ENCODE measurements around the gene SEMA3A.

DNA sequence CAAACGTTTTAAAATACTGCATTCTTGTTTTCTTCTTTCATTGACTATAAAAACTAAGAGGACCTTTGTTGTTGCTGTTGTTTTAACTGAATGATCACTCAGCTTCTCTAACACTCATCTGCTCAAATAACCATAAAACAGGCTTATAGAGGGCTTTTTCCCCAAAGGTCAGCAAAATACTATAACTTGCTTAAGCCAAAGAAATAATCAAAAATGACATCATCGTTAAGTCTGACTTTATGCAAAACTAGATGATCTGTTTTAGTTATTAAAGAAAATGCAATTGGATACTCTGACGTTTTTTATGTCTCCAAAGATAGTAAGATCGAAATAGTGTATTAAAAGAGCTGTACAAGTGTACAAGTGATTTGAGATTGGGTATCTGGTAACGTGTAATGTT is 152.9 kb downstream of the SEMA3A start:
- no peak for TF ChIP-seq EP300 (conservative IDR thresholded peaks at IDR 0.05; ENCODE audit: poor library complexity, severe bottlenecking)
- TF ChIP-seq CTCF (IDR thresholded peaks at IDR 0.05; ENCODE audit: poor library complexity, severe bottlenecking) = no peak
- no peak for TF ChIP-seq EZH2 (IDR thresholded peaks at IDR 0.05; ENCODE audit: borderline replicate concordance, insufficient read depth, low read length, poor library complexity, severe bottlenecking)

Measured in neural cell (in vitro differentiated cells).